Common myeloid progenitor, CD34-positive (primary cell): ENCODE results near the gene EPB41L4B.
A peak's percentile ranks its signal among the peaks of the same experiment; 100 is the strongest.

Experiments used
- CTCF ChIA-PET: fragments of 350-600 bp; sonication (Branson Sonifier 250); formaldehyde crosslinking; loops from one replicate; lab custom pipeline; 2021; ENCODE audit warnings: antibody characterized with exemption; lab: Charles Lee
- POLR2A ChIA-PET: fragments of 350-600 bp; sonication (Branson Sonifier 250); formaldehyde crosslinking; loops from one replicate; lab custom pipeline; 2021; ENCODE audit warnings: antibody characterized with exemption; lab: Charles Lee
- DNase-seq, 3 donors: peaks; one replicate each; pipeline versions ENCODE4 v3.0.0 to v3.0.0-alpha.2; 2013
- H3K27ac ChIP-seq, 2 experiments: 1 replicate in 1 of 2; 2 replicates in 1 of 2; pipeline ENCODE4 v1.7.0; 2013; ENCODE audit warnings: inconsistent platforms in 2 of 2, low read length in 2 of 2, mild to moderate bottlenecking in 2 of 2, low read depth in 1 of 2, moderate library complexity in 1 of 2; ENCODE audit not compliant: severe bottlenecking in 2 of 2, insufficient read depth in 1 of 2, poor library complexity in 1 of 2
- H3K27me3 ChIP-seq, 5 experiments: replicated peaks in 2 of 5; 1 replicate in 3 of 5; 2 replicates in 2 of 5; pipeline versions ENCODE4 v1.6.1 to v1.7.0; 2013; ENCODE audit warnings: low read length in 4 of 5, mild to moderate bottlenecking in 2 of 5, moderate library complexity in 2 of 5, inconsistent platforms in 1 of 5; ENCODE audit not compliant: insufficient read depth in 5 of 5, control insufficient read depth in 4 of 5
- H3K36me3 ChIP-seq, 4 experiments: 1 replicate in 2 of 4; 2 replicates in 2 of 4; pipeline versions ENCODE4 v1.6.1 to v1.7.0; 2013; ENCODE audit warnings: low read length in 3 of 4, control low read depth in 1 of 4, mild to moderate bottlenecking in 1 of 4; ENCODE audit not compliant: control insufficient read depth in 4 of 4, insufficient read depth in 4 of 4
- H3K4me1 ChIP-seq, 4 experiments: 1 replicate in 3 of 4; 2 replicates in 1 of 4; pipeline versions ENCODE4 v1.6.1 to v1.7.1; 2013; ENCODE audit warnings: low read length in 3 of 4, mild to moderate bottlenecking in 3 of 4, control low read depth in 1 of 4, inconsistent platforms in 1 of 4, moderate library complexity in 1 of 4; ENCODE audit not compliant: control insufficient read depth in 4 of 4, insufficient read depth in 4 of 4; ENCODE audit errors: control extremely low read depth in 1 of 4
- H3K4me3 ChIP-seq, 7 experiments: 1 replicate in 4 of 7; 2 replicates in 3 of 7; pipeline versions ENCODE4 v1.5.1 to v1.7.0; 2013; ENCODE audit warnings: mild to moderate bottlenecking in 7 of 7, low read length in 6 of 7, moderate library complexity in 6 of 7, inconsistent platforms in 2 of 7, low read depth in 2 of 7, control low read depth in 1 of 7; ENCODE audit not compliant: insufficient read depth in 4 of 7, control insufficient read depth in 1 of 7; ENCODE audit errors: extremely low read depth in 1 of 7
- H3K9me3 ChIP-seq, 5 experiments: 1 replicate in 4 of 5; 2 replicates in 1 of 5; pipeline versions ENCODE4 v1.6.1 to v1.7.1; 2013; ENCODE audit warnings: low read length in 4 of 5, mild to moderate bottlenecking in 2 of 5, inconsistent platforms in 1 of 5, low read depth in 1 of 5, moderate library complexity in 1 of 5; ENCODE audit not compliant: control insufficient read depth in 4 of 5, insufficient read depth in 2 of 5; ENCODE audit errors: control extremely low read depth in 1 of 5
- WGBS: methylation state at CpG from one replicate; pipeline ENCODE4 v1.1.5; 2013; ENCODE audit not compliant: insufficient coverage; 5-methylcytosine and 5-hydroxymethylcytosine counted together

Gene EPB41L4B

DNA sequence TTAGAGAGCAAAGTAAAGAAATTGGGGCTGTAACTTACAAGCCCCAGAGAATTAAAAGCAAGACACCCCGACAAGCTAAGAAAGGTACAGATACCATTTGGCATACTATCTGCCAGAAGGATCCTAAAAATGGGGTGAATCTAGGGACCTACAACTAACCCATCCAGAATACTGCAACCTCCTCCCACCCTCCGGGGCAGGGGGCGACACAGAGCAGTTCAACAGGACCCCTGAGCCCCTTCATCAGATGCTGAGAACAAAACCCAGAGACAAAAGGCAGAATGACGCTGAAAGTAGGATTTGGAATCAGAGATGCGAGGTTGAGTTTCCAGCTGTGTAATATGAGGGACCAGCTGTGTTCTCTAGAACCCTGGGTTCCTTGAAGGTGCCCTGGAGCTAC is 71.2 kb downstream of the EPB41L4B start:
- Histone ChIP-seq H3K4me3 (no peak overlapping the region), H3K27me3 (peaks cover 6 to 68% (median 26%) of the 10 kb centered on the region in 5 experiments), H3K4me1 (no peaks in the 10 kb centered on the region), H3K27ac (no peak overlapping the region), H3K9me3 (no peaks in the 10 kb centered on the region), H3K36me3 (no peaks in the 10 kb centered on the region)
- POLR2A ChIA-PET = no interaction called here
- CTCF ChIA-PET = interaction anchor here (0.8 kb wide), 1 partner anchor 10 kb away, joined by 4 read pairs; no protein-coding TSS in a partner anchor
- DNase-seq = no peak
- WGBS = 86% methylated on average over 5 of the region's 5 CpGs

DNA sequence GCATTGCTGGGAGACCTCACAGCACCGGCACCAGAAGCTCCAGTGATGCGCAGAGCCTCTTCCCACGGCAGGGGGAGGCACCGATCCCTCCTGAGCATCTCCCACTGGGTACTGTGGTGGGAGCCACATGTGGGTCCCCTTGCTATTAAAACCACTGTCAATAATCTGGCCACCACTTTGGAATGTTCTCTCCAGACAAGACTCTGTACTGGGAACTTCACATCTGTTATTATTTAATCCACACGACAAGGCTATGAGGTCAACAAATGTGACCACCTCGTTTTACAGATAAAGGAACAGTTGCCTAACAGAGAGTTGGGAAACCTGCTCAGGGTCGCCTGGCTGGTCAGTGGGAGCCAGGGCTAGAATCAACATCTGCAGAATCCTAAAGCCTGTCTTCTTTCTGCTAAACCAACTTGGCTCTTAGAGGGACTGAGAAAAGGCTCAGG is 72.7 kb downstream of the EPB41L4B start:
- DNase-seq = no peak
- H3K27ac ChIP-seq = no peak overlapping the region
- WGBS = 85% methylated on average over 7 of the region's 7 CpGs
- H3K4me1 ChIP-seq = no peaks in the 10 kb centered on the region
- no peak overlapping the region for H3K4me3 ChIP-seq
- ChIA-PET POLR2A (no interaction called here), CTCF (no interaction called here)
- H3K36me3 ChIP-seq = no peaks in the 10 kb centered on the region
- H3K27me3 ChIP-seq = peaks cover 6 to 71% (median 27%) of the 10 kb centered on the region in 5 experiments
- H3K9me3 ChIP-seq = no peaks in the 10 kb centered on the region

DNA sequence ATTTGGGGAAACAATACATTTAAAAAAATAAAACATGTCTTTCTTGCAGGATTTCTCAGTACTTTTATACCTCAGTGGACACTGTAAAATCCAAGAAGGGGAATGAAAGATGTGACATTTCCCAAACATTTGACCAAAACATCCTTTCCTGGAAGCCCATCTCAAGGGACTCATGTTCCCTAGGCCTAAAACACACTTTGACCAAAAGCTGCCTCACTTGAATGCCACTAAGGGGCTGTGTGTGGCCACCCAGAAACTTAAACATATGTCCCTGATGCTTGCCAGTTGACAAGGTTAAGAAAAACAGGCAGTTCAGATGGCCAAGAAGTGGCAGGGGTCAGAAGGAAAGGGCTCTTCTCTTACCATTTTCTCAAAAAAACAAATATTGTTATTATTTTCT is 73.6 kb downstream of the EPB41L4B start:
- POLR2A ChIA-PET = no interaction called here

GRCh38 chr9:109246533-109246932 is 74.3 kb downstream of the EPB41L4B start:
- POLR2A ChIA-PET = no interaction called here
- CTCF ChIA-PET = interaction anchor here (0.6 kb wide), 1 partner anchor 77 kb away, joined by 4 read pairs; no protein-coding TSS in a partner anchor
- H3K4me1 ChIP-seq = no peaks in the 10 kb centered on the region
- H3K27ac ChIP-seq = no peak overlapping the region
- H3K36me3 ChIP-seq = no peaks in the 10 kb centered on the region
- no peak overlapping the region for H3K4me3 ChIP-seq
- no peaks in the 10 kb centered on the region for H3K9me3 ChIP-seq
- peaks cover 6 to 66% (median 20%) of the 10 kb centered on the region in 5 experiments for H3K27me3 ChIP-seq
- DNase-seq = no peak
- 91% methylated on average over 5 of the region's 6 CpGs for WGBS

More for the DNA sequence above, 73.6 kb downstream of the EPB41L4B start:
- no peak overlapping the region for H3K4me3 ChIP-seq
- H3K27ac ChIP-seq = no peak overlapping the region
- no peaks in the 10 kb centered on the region for H3K4me1 ChIP-seq
- H3K27me3 ChIP-seq = peaks cover 6 to 66% (median 22%) of the 10 kb centered on the region in 5 experiments
- no peaks in the 10 kb centered on the region for H3K36me3 ChIP-seq
- H3K9me3 ChIP-seq = no peaks in the 10 kb centered on the region
- CTCF ChIA-PET = no interaction called here
- no peak for DNase-seq

DNA sequence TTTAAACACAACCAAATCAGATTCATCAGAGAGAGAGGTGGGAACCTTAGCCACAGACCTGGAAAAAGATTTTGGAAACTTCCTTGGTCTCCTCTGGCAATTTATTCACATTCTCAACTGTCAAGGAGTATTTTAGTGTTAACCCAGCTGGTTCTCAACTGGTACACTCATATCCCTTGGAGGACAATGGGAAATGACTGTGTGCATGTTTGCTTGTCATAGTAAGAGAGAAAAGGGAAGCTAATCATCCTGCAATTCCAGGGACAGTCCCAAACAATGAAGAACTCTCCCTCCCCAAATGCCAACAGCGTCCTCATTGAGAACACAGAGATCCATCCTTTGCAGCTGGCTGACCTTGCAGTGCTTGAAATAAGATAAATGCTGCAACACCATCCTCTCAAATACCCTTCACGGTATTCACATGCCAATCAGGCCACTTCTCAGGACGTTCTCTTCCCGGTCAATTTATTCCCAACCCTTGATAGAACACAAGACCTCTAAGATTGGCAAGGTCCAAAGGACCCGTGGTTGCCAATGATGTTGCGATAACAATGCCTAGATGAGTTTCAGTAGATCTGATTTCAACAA is 75.5 kb downstream of the EPB41L4B start:
- WGBS = 82% methylated on average over 4 of the region's 6 CpGs
- POLR2A ChIA-PET = no interaction called here
- H3K27ac ChIP-seq = no peak overlapping the region
- H3K9me3 ChIP-seq = no peaks in the 10 kb centered on the region
- DNase-seq = no peak
- H3K4me3 ChIP-seq = no peak overlapping the region
- no peaks in the 10 kb centered on the region for H3K4me1 ChIP-seq
- H3K36me3 ChIP-seq = no peaks in the 10 kb centered on the region
- CTCF ChIA-PET = interaction anchor here (1.2 to 2.4 kb wide), 2 partner anchors 70 to 223 kb away, joined by 3 to 13 read pairs; no protein-coding TSS in a partner anchor
- H3K27me3 ChIP-seq = peaks cover 6 to 68% (median 20%) of the 10 kb centered on the region in 5 experiments

GRCh38 chr9:109244179-109245132 is 76.4 kb downstream of the EPB41L4B start:
- Histone ChIP-seq H3K4me1 (no peaks in the 10 kb centered on the region), H3K27ac (no peak overlapping the region), H3K36me3 (no peaks in the 10 kb centered on the region), H3K9me3 (peaks cover 0 to 2% (median under 1%) of the 10 kb centered on the region in 5 experiments), H3K27me3 (peaks cover 9 to 67% (median 25%) of the 10 kb centered on the region in 5 experiments), H3K4me3 (no peak overlapping the region)
- ChIA-PET CTCF (interaction anchor here (1.2 to 2.4 kb wide), 3 partner anchors 14 to 224 kb away, joined by 3 to 13 read pairs (median 3); no protein-coding TSS in a partner anchor), POLR2A (no interaction called here)
- DNase-seq = peak; percentile 76 to 87 (median 80)
- WGBS = 30% methylated on average over 4 of the region's 9 CpGs
